IMR-90 (cell line): Measurements from ENCODE around the gene PI3. TPM values are rescaled to one million over a fixed set of nuclear protein-coding genes. Genes with fewer than 3 reads are reported as not detected.

Experiments used
- ATAC-seq: fragments of 200-7000 bp; cut with Tn5 transposase; 2 replicates; pipeline ENCODE4 v1.9.1; 2020; ENCODE audit warnings: low read depth, mild to moderate bottlenecking, moderate library complexity
- BruUV-seq: library from RNA; stranded (reverse); fragments of 400-500 nt; replicated peaks from 2 replicates; lab custom pipeline; 2021; lab: Mats Ljungman, UMichigan
- CTCF ChIA-PET: fragments of 300-600 bp; formaldehyde crosslinking; extraction: SDS; loops from one replicate; lab custom pipeline; 2021; ENCODE audit warnings: antibody characterized with exemption; lab: Yijun Ruan, JAX
- POLR2A ChIA-PET: fragments of 300-600 bp; sonication (Branson Sonifier 250); formaldehyde crosslinking; loops from one replicate; lab custom pipeline; 2022; ENCODE audit warnings: antibody characterized with exemption; ENCODE audit not compliant: unreplicated experiment; lab: Charles Lee
- DNase-seq: peaks from one replicate; pipeline ENCODE4 v3.0.0; 2013
- H2AFZ ChIP-seq: replicated peaks from 2 replicates; pipeline ENCODE3; 2013; ENCODE audit warnings: low read length, mild to moderate bottlenecking; ENCODE audit not compliant: poor library complexity
- H2AK5ac ChIP-seq: 2 replicates; pipeline ENCODE4 v1.6.1; 2013; ENCODE audit warnings: low read depth, low read length, inconsistent platforms
- H2AK9ac ChIP-seq: replicated peaks from 2 replicates; pipeline ENCODE3; 2013; ENCODE audit warnings: mild to moderate bottlenecking, low read depth, low read length, moderate library complexity; ENCODE audit not compliant: poor library complexity
- H2BK120ac ChIP-seq: 2 replicates; pipeline ENCODE4 v1.6.1; 2013; ENCODE audit warnings: low read depth, low read length, inconsistent platforms
- H2BK15ac ChIP-seq: 3 replicates; pipeline ENCODE4 v1.6.1; 2013; ENCODE audit warnings: low read depth, low read length, inconsistent platforms
- H2BK20ac ChIP-seq: 2 replicates; pipeline ENCODE4 v1.6.1; 2013; ENCODE audit warnings: low read depth, mild to moderate bottlenecking, inconsistent platforms, low read length, moderate library complexity
- H2BK5ac ChIP-seq: 2 replicates; pipeline ENCODE4 v1.6.1; 2013; ENCODE audit warnings: mild to moderate bottlenecking, low read depth, low read length, inconsistent platforms; ENCODE audit not compliant: poor library complexity, severe bottlenecking
- H3K14ac ChIP-seq: replicated peaks from 2 replicates; pipeline ENCODE4 v1.6.1; 2013; ENCODE audit warnings: low read depth, low read length, inconsistent platforms
- H3K18ac ChIP-seq: 2 replicates; pipeline ENCODE4 v1.6.1; 2013; ENCODE audit warnings: low read depth, low read length, control low read depth
- H3K23ac ChIP-seq: 2 replicates; pipeline ENCODE4 v1.6.1; 2013; ENCODE audit warnings: low read depth, low read length, inconsistent platforms
- H3K27ac ChIP-seq: 2 replicates; pipeline ENCODE4 v1.5.1; 2013; ENCODE audit warnings: mild to moderate bottlenecking, control low read depth, low read length; ENCODE audit not compliant: insufficient read depth
- H3K27me3 ChIP-seq: 2 replicates; pipeline ENCODE4 v1.6.1; 2013; ENCODE audit warnings: low read length; ENCODE audit not compliant: control insufficient read depth, insufficient read depth
- H3K36me3 ChIP-seq: 2 replicates; pipeline ENCODE4 v1.6.1; 2013; ENCODE audit warnings: low read length, mixed read lengths; ENCODE audit not compliant: control insufficient read depth, insufficient read depth
- H3K4ac ChIP-seq: 2 replicates; pipeline ENCODE4 v1.6.1; 2013; ENCODE audit warnings: low read depth, low read length, inconsistent platforms
- H3K4me1 ChIP-seq: 2 replicates; pipeline ENCODE4 v1.6.1; 2013; ENCODE audit warnings: low read length, mixed read lengths; ENCODE audit not compliant: control insufficient read depth, insufficient read depth
- H3K4me2 ChIP-seq: 2 replicates; pipeline ENCODE4 v1.6.1; 2013; ENCODE audit warnings: low read depth, mild to moderate bottlenecking, control low read depth, low read length, moderate library complexity
- H3K4me3 ChIP-seq: 2 replicates; pipeline ENCODE4 v1.5.1; 2013; ENCODE audit warnings: low read depth, mild to moderate bottlenecking, control low read depth, low read length, moderate library complexity; ENCODE audit not compliant: insufficient read depth
- H3K56ac ChIP-seq: 2 replicates; pipeline ENCODE4 v1.6.1; 2013; ENCODE audit warnings: low read length, inconsistent platforms; ENCODE audit not compliant: insufficient read depth; ENCODE audit errors: extremely low read depth
- H3K79me1 ChIP-seq, 2 experiments: 2 replicates each; pipeline ENCODE4 v1.6.1; 2013; ENCODE audit warnings: low read length in 2 of 2, inconsistent platforms in 1 of 2, low read depth in 1 of 2
- H3K9ac ChIP-seq: 2 replicates; pipeline ENCODE4 v1.6.1; 2013; ENCODE audit warnings: low read depth, low read length, control low read depth
- H3K9me1 ChIP-seq: 2 replicates; pipeline ENCODE4 v1.6.1; 2013; ENCODE audit warnings: low read length, inconsistent platforms; ENCODE audit not compliant: insufficient read depth
- H3K9me3 ChIP-seq: 2 replicates; pipeline ENCODE4 v1.6.1; 2013; ENCODE audit warnings: low read length; ENCODE audit not compliant: control insufficient read depth, insufficient read depth
- H4K20me1 ChIP-seq: 2 replicates; pipeline ENCODE4 v1.6.1; 2013; ENCODE audit warnings: low read length, inconsistent platforms; ENCODE audit not compliant: insufficient read depth
- H4K5ac ChIP-seq: 2 replicates; pipeline ENCODE4 v1.6.1; 2013; ENCODE audit warnings: mild to moderate bottlenecking, low read depth, low read length, control low read depth
- H4K8ac ChIP-seq, 2 experiments: 2 replicates each; pipeline ENCODE4 v1.6.1; 2013; ENCODE audit warnings: low read depth in 2 of 2, low read length in 2 of 2, control low read depth in 1 of 2, inconsistent platforms in 1 of 2
- H4K91ac ChIP-seq: 2 replicates; pipeline ENCODE4 v1.6.1; 2013; ENCODE audit warnings: low read depth, low read length, inconsistent platforms; ENCODE audit not compliant: insufficient read depth
- BHLHE40 ChIP-seq: fragments of 150-350 bp; IDR thresholded peaks from 2 replicates; pipeline ENCODE4 v1.6.1; 2016; ENCODE audit warnings: mild to moderate bottlenecking, low read depth, low read length
- CEBPB ChIP-seq: IDR thresholded peaks from 2 replicates; pipeline ENCODE4 v1.6.1; 2012; ENCODE audit warnings: low read depth, low read length, improper control_type of control experiment
- CHD1 ChIP-seq: IDR thresholded peaks from 2 replicates; pipeline ENCODE4 v1.6.1; 2012; ENCODE audit warnings: low read depth, low read length, improper control_type of control experiment
- CTCF ChIP-seq: conservative IDR thresholded peaks from 2 replicates; pipeline ENCODE4 v1.5.1; 2012; ENCODE audit warnings: mild to moderate bottlenecking, low read depth, low read length, improper control_type of control experiment
- ELK1 ChIP-seq: fragments of 150-350 bp; IDR thresholded peaks from 2 replicates; pipeline ENCODE4 v1.6.1; 2016; ENCODE audit warnings: low read depth, mild to moderate bottlenecking, low read length, moderate library complexity, borderline replicate concordance
- FOS ChIP-seq: fragments of 150-350 bp; IDR thresholded peaks from 2 replicates; pipeline ENCODE4 v1.6.1; 2016; ENCODE audit warnings: low read depth, low read length
- MAFK ChIP-seq: IDR thresholded peaks from 2 replicates; pipeline ENCODE4 v1.6.1; 2012; ENCODE audit warnings: low read depth, low read length, improper control_type of control experiment
- MAZ ChIP-seq: IDR thresholded peaks from 2 replicates; pipeline ENCODE4 v1.6.1; 2012; ENCODE audit warnings: low read depth, mild to moderate bottlenecking, low read length, improper control_type of control experiment, moderate library complexity, borderline replicate concordance
- MXI1 ChIP-seq: IDR thresholded peaks from 2 replicates; pipeline ENCODE4 v1.6.1; 2012; ENCODE audit warnings: low read depth, mild to moderate bottlenecking, low read length, moderate library complexity, borderline replicate concordance
- NFE2L2 ChIP-seq: fragments of 150-350 bp; IDR thresholded peaks from 2 replicates; pipeline ENCODE4 v1.6.1; 2016; ENCODE audit warnings: low read depth, mild to moderate bottlenecking, low read length
- POLR2A ChIP-seq: IDR thresholded peaks from 2 replicates; pipeline ENCODE4 v1.6.1; 2012; ENCODE audit warnings: mild to moderate bottlenecking, low read depth, low read length
- RAD21 ChIP-seq: IDR thresholded peaks from 2 replicates; pipeline ENCODE4 v1.6.1; 2012; ENCODE audit warnings: low read length, improper control_type of control experiment
- RCOR1 ChIP-seq: IDR thresholded peaks from 2 replicates; pipeline ENCODE4 v1.6.1; 2012; ENCODE audit warnings: mild to moderate bottlenecking, low read length, improper control_type of control experiment; ENCODE audit not compliant: insufficient replicate concordance
- RFX5 ChIP-seq: IDR thresholded peaks from 2 replicates; pipeline ENCODE4 v1.8.0; 2012; ENCODE audit warnings: low read depth, mild to moderate bottlenecking, low read length, moderate library complexity
- SMC3 ChIP-seq: fragments of 150-350 bp; IDR thresholded peaks from 2 replicates; pipeline ENCODE4 v1.6.1; 2016; ENCODE audit warnings: low read depth, mild to moderate bottlenecking, antibody characterized with exemption, low read length, moderate library complexity
- USF2 ChIP-seq: fragments of 150-350 bp; IDR thresholded peaks from 2 replicates; pipeline ENCODE4 v1.6.1; 2017; ENCODE audit warnings: mild to moderate bottlenecking, antibody characterized with exemption, low read length, low read depth
- WGBS, 2 experiments: methylation state at CpG; one replicate each; pipeline versions ENCODE4 v1.1.5 to v1.1.7; 2013; ENCODE audit warnings: missing lambda C conversion rate in 2 of 2; ENCODE audit not compliant: insufficient read length in 1 of 2; ENCODE audit errors: extremely low coverage in 2 of 2; 5-methylcytosine and 5-hydroxymethylcytosine counted together
- dilution Hi-C: fragments of 300-500 bp; cut with HindIII; formaldehyde crosslinking; loops from one replicate; pipeline ENCODE4 v1.14.3; 2018; ENCODE audit warnings: low sequenced_read_pairs; ENCODE audit not compliant: unreplicated experiment
- in situ Hi-C: fragments of 300-500 bp; cut with MboI; formaldehyde crosslinking; loops from 3 replicates; pipeline ENCODE4 v1.14.3; 2019; ENCODE audit warnings: low sequenced_read_pairs, inconsistent platforms, mixed read lengths
- intact Hi-C: fragments of 100-400 bp; cut with micrococcal nuclease; formaldehyde crosslinking; loops from 2 replicates; pipeline ENCODE4 v1.10.0; 2022
- polyA plus RNA-seq, 3 experiments: library from polyadenylated mRNA; depleted of rRNA; stranded (reverse); fragments of >200 nt; gene quantifications; 2 replicates each; pipeline ENCODE4 v1.2.3, GENCODE V29; 2012; ENCODE audit warnings: low replicate concordance in 1 of 3
- total RNA-seq: library from RNA; depleted of rRNA; stranded (reverse); fragments of >200 nt; gene quantifications from 2 replicates; pipeline ENCODE4 v1.2.3, GENCODE V29; 2012

Gene PI3
- total and polyA plus RNA-seq, 2 of the 4 experiments (the other 2 are of a cell fraction) = not detected

GRCh38 chr20:45181639-45182038, 6.9 kb downstream of the PI3 start:
- in situ Hi-C loops (no loop called here), intact Hi-C loops (no loop called here), dilution Hi-C loops (no loop called here)
- Histone ChIP-seq H3K14ac (no peak overlapping the region), H3K9me1 (no peaks in the 10 kb centered on the region), H2BK120ac (no peak overlapping the region), H2AK9ac (no peak overlapping the region), H3K4ac (no peak overlapping the region), H2AK5ac (no peak overlapping the region), H2BK15ac (no peak overlapping the region), H2BK20ac (no peak overlapping the region), H3K9me3 (no peaks in the 10 kb centered on the region), H3K4me2 (no peak overlapping the region), H3K18ac (no peak overlapping the region), H3K4me3 (no peak overlapping the region), H3K9ac (no peak overlapping the region), H3K23ac (no peak overlapping the region), H3K27ac (no peak overlapping the region), H3K79me1 (no peaks in the 10 kb centered on the region), H4K8ac (no peak overlapping the region), H2AFZ (no peak overlapping the region), H3K27me3 (no peaks in the 10 kb centered on the region), H3K56ac (no peak overlapping the region), H4K20me1 (no peaks in the 10 kb centered on the region), H2BK5ac (no peak overlapping the region), H3K36me3 (no peaks in the 10 kb centered on the region), H3K4me1 (no peaks in the 10 kb centered on the region), H4K5ac (no peak overlapping the region), H4K91ac (no peak overlapping the region)
- ATAC-seq (no peak), DNase-seq (no peak)
- BruUV-seq = no TSS peak
- ChIA-PET POLR2A (interaction anchor here (0.6 kb wide), 1 partner anchor 24 kb away, joined by 3 read pairs; no protein-coding TSS in a partner anchor), CTCF (interaction anchor here (0.9 kb wide), 1 partner anchor 10 kb away, joined by 3 read pairs; no protein-coding TSS in a partner anchor)
- TF ChIP-seq MAFK (no peak), RAD21 (no peak), RFX5 (no peak), MXI1 (no peak), RCOR1 (no peak), ELK1 (no peak), SMC3 (no peak), BHLHE40 (no peak), NFE2L2 (no peak), FOS (no peak), CHD1 (no peak), CEBPB (no peak), CTCF (no peak), USF2 (no peak), MAZ (no peak), POLR2A (no peak)
- WGBS, 2 experiments = no CpG with 5 or more reads among the region's 2 CpGs
